Pancreas (tissue), 10 donors: Measurements from ENCODE around the gene VPS35L. TPM values are rescaled to one million over a fixed set of nuclear protein-coding genes. Genes with fewer than 3 reads are reported as not detected.
"Not testable (repeated sequence)": the region's sequence is repeated elsewhere in the genome, so short reads cannot be mapped to it uniquely, and the experiment has no call there.

Experiments
- ATAC-seq, 4 donors: fragments of 200-7000 bp; cut with Tn5 transposase; one replicate each; pipeline versions ENCODE4 v1.8.0 to v1.9.1; 2020; ENCODE audit warnings: mild to moderate bottlenecking in 4 of 4, moderate library complexity in 4 of 4
- DNase-seq, 6 donors: peaks; one replicate each; pipeline ENCODE4 v3.0.0-alpha.2; 2020
- FAIRE-seq: peaks from 2 replicates; lab custom pipeline; 2012; peaks lifted over from hg19 to GRCh38; lab: Jason Lieb, UNC
- H3K27ac ChIP-seq, 4 donors: fragments of 200-600 bp; sonication (generic); 1 replicate in 3 of 4; 2 replicates in 1 of 4; pipeline versions ENCODE4 v1.5.0 to v1.8.0; 2020
- H3K27me3 ChIP-seq, 4 donors: fragments of 200-600 bp; one replicate each; pipeline ENCODE4 v1.8.0; 2021
- H3K36me3 ChIP-seq, 3 donors: fragments of 200-600 bp; sonication (generic) in 1 of 3; one replicate each; pipeline versions ENCODE4 v1.5.0 to v1.8.0; 2020 to 2021
- H3K4me1 ChIP-seq, 3 donors: fragments of 200-600 bp; one replicate each; pipeline ENCODE4 v1.8.0; 2021
- H3K4me3 ChIP-seq, 4 donors: fragments of 200-600 bp; sonication (generic) in 2 of 4; one replicate each; pipeline versions ENCODE4 v1.5.0 to v1.8.0; 2020 to 2021
- H3K9me3 ChIP-seq, 4 donors: fragments of 200-600 bp; one replicate each; pipeline ENCODE4 v1.8.0; 2021
- WGBS, 2 donors: extraction: QIAGEN DNeasy Blood & Tissue Kit; methylation state at CpG; one replicate each; pipeline ENCODE4 v1.1.7; 2013; 5-methylcytosine and 5-hydroxymethylcytosine counted together
- intact Hi-C, 3 donors: fragments of 100-400 bp; cut with DNase I; formaldehyde crosslinking; loops; one replicate each; pipeline versions ENCODE4 v1.11.1 to v1.14.2; 2022
- polyA plus RNA-seq, 2 donors: library from polyadenylated mRNA; stranded (reverse); fragments of 200-250 nt; gene quantifications; one replicate each; pipeline ENCODE4 v1.2.3, GENCODE V29; 2013
- total RNA-seq, 6 donors: library from RNA; stranded (reverse); fragmentation: NEBNext Ultra II Directional in 4 of 6; extraction: Animal tissue kit (Norgen Biotek cat#: 25700) in 4 of 6; gene quantifications; one replicate each; pipeline versions ENCODE4 v1.2.1 to v1.2.4, GENCODE V29; 2021 to 2023
- TF ChIP-seq, protein P1 (sequence below), 4 donors: fragments of 200-600 bp; sonication (generic) in 3 of 4; IDR thresholded peaks; one replicate each; pipeline versions ENCODE4 v1.5.0 to v1.8.0; 2021; ENCODE audit warnings: antibody characterized with exemption in 4 of 4
- donor health status: healthy with polysubstance abuse.
- donor health status: DM: no; HTN: no; CAD: no; lungs with moderate emphysema.
- donor health status: DM: no; HTN: no; CAD: no.
- donor health status: control.
- donor health status: control.
- donor health status: Bipolar disorder and iron deficiency.
- donor health status: DM: yes; HTN: yes; CAD: no.
- donor health status: DM: no; HTN: no; CAD: no.
- donor health status: DM: no; HTN: no; CAD: no.
- donor health status: DM: yes; HTN: yes; CAD: no.

The VPS35L gene
- total and polyA plus RNA-seq, 8 donors, result 15.2 to 35.3 (median 22.3) TPM

DNA sequence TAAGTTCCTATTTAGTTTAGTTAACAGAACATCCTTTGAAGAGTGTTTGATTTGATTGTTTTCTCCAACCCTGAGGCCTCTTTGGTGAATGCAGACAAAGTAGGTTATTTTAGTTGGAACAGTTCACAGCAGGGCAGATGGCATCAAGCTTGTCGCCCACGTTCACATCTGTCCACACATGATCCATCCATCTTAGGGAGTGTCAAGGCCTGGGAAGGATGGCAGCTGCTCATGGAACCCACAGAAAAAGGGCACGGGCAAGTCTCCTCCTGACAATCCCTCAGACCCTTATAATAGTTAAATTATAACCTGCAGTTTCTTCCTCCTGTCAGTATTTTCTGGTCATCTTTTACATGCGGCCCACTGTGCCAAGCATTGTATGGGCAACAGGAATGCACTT lies 102.3 kb downstream of the VPS35L start:
- no peak for FAIRE-seq
- WGBS, 2 donors, result 60 to 63% methylated on average over 4 of the region's 4 CpGs
- Histone ChIP-seq H3K4me1 (no peaks in the 10 kb centered on the region), H3K36me3 (peaks cover 0 to 12% (median 6%) of the 10 kb centered on the region in 3 donors), H3K9me3 (no peaks in the 10 kb centered on the region), H3K27me3 (no peaks in the 10 kb centered on the region), H3K27ac (no peak overlapping the region), H3K4me3 (no peak overlapping the region)
- intact Hi-C loops, result no loop called here
- ATAC-seq, result no peak
- no peak for DNase-seq
- TF ChIP-seq, protein P1, sequence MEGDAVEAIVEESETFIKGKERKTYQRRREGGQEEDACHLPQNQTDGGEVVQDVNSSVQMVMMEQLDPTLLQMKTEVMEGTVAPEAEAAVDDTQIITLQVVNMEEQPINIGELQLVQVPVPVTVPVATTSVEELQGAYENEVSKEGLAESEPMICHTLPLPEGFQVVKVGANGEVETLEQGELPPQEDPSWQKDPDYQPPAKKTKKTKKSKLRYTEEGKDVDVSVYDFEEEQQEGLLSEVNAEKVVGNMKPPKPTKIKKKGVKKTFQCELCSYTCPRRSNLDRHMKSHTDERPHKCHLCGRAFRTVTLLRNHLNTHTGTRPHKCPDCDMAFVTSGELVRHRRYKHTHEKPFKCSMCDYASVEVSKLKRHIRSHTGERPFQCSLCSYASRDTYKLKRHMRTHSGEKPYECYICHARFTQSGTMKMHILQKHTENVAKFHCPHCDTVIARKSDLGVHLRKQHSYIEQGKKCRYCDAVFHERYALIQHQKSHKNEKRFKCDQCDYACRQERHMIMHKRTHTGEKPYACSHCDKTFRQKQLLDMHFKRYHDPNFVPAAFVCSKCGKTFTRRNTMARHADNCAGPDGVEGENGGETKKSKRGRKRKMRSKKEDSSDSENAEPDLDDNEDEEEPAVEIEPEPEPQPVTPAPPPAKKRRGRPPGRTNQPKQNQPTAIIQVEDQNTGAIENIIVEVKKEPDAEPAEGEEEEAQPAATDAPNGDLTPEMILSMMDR (IDR thresholded peaks at IDR 0.05), result no peak

DNA sequence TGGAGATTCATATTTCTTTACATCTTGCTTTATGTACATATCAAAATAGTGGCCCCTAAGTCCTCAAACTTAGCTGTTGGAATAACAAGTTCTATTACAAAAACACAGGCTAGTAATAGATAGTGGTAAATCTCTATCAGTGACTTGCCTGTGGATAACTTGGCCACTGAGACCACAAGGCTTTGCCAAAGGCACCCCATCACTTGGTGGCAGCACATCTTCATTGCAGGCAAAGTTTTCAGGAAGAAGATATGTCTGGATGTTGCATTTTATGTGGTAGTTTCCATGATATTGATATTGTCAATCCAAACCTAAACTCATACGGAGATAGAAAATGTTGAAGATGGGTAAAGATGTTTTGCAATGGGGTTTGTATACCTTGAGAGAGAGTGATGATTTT lies 104.1 kb downstream of the VPS35L start:
- Histone ChIP-seq H3K27ac (no peak overlapping the region), H3K4me3 (no peak overlapping the region), H3K9me3 (no peaks in the 10 kb centered on the region), H3K27me3 (no peaks in the 10 kb centered on the region), H3K4me1 (no peaks in the 10 kb centered on the region), H3K36me3 (no peaks in the 10 kb centered on the region)
- ATAC-seq (no peak), FAIRE-seq (no peak), DNase-seq (no peak)
- WGBS, 2 donors, result 91 to 94% methylated on average over 1 of the region's 1 CpG
- intact Hi-C loops, result no loop called here
- TF ChIP-seq, protein P1 (IDR thresholded peaks at IDR 0.05), result no peak

DNA sequence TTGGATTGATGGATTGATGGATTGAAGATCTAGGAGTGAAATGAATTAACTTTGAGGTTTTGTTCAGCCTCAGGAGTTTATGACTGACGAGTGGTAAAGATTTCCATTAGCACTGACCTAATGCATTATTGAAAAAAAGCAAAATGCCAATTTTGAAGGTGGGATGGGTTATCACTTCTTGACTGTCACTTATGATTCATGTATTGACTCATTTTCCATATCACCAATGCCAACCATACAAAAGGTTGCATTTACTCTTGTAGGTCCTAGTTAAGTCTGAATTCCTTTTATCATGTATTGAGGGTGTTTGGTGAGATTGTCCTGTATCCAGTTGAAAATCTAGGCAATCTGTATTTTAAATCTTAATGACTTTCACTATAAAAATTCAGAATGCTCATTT lies 104.9 kb downstream of the VPS35L start:
- FAIRE-seq, result no peak
- intact Hi-C loops, result no loop called here
- H3K9me3 ChIP-seq, result no peaks in the 10 kb centered on the region
- TF ChIP-seq, protein P1 (IDR thresholded peaks at IDR 0.05), result no peak
- H3K4me3 ChIP-seq, result no peak overlapping the region
- no peak for DNase-seq
- no peak overlapping the region for H3K27ac ChIP-seq
- H3K36me3 ChIP-seq, result no peaks in the 10 kb centered on the region
- H3K4me1 ChIP-seq, result no peaks in the 10 kb centered on the region
- ATAC-seq, result no peak
- no peaks in the 10 kb centered on the region for H3K27me3 ChIP-seq
- 80 to 87% methylated on average over 1 of the region's 1 CpG for WGBS, 2 donors

DNA sequence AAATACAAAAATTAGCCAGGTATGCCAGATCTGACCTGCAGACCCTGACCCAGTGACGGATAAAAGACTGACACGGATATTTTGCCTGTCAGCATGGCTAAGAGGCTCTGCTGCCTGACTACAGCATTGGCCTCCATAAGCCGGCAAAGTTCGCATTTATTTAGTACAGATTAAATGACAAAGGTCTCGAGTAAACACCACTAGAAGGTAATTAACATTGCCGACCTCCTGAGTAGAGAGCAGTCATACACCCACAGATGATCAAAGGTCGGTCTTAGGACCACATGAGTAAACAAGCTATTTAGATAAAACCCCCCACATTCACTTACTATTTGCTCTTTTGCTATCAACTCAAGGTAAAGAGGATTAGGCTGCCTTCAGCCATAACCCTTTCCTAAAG lies 106.8 kb downstream of the VPS35L start:
- ATAC-seq (no peak), DNase-seq (no peak), FAIRE-seq (no peak)
- intact Hi-C loops, result no loop called here
- H3K4me1 ChIP-seq, result no peaks in the 10 kb centered on the region
- 91 to 93% methylated on average over 7 of the region's 7 CpGs for WGBS, 2 donors
- H3K27me3 ChIP-seq, result no peaks in the 10 kb centered on the region
- TF ChIP-seq, protein P1 (IDR thresholded peaks at IDR 0.05), result no peak
- H3K36me3 ChIP-seq, result no peaks in the 10 kb centered on the region
- no peak overlapping the region for H3K4me3 ChIP-seq
- H3K27ac ChIP-seq, result no peak overlapping the region
- H3K9me3 ChIP-seq, result no peaks in the 10 kb centered on the region

DNA sequence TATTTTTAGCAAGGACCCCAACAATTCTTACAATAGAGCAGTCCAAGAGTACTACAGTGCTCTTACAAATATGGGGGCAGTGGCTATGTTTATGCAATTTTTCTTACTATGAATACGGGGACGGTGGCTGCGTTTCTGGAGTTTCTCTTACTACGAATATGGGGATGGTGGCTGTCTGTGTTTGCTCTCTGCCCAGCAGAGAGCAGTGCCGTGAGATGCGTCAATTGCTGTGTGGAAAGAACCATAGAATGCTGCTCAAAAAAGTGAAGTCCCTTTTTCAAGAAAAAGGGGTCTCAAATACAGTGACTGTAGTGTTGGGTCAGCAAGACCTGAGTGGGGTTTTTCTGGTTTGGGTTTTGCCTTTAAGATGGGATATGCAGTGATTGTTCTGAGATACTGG lies 108.7 kb downstream of the VPS35L start:
- 96 to 98% methylated on average over 6 of the region's 6 CpGs for WGBS, 2 donors
- no peaks in the 10 kb centered on the region for H3K27me3 ChIP-seq
- ATAC-seq (no peak), FAIRE-seq (no peak), DNase-seq (no peak)
- H3K4me1 ChIP-seq, result no peaks in the 10 kb centered on the region
- TF ChIP-seq, protein P1 (IDR thresholded peaks at IDR 0.05), result no peak
- H3K4me3 ChIP-seq, result no peak overlapping the region
- intact Hi-C loops, result no loop called here
- no peak overlapping the region for H3K27ac ChIP-seq
- H3K9me3 ChIP-seq, result no peaks in the 10 kb centered on the region
- peaks cover 0 to 6% (median 0%) of the 10 kb centered on the region in 3 donors for H3K36me3 ChIP-seq

DNA sequence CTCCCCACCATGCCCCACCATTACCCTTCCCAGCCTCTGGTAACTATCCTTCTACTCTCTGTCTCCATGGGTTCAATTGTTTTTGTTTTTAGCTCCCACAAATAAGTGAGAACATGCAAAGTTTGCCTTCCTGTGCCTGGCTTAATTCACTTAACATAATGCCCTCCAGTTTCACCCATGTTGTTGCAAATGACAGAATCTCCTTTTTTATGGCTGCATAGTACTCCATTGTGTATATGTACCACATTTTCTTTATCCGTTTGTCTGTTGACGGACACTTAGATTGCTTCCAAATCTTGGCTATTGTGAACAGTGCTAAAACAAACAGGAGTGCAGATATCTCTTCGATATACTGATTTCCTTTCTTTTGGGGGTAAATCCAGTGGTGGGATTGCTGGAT lies 109.8 kb downstream of the VPS35L start:
- ATAC-seq, intact Hi-C loops, H3K4me3 ChIP-seq, DNase-seq, H3K9me3 ChIP-seq, H3K27me3 ChIP-seq, FAIRE-seq, H3K27ac ChIP-seq, H3K4me1 ChIP-seq: not testable (repeated sequence)
- 97 to 98% methylated on average over 3 of the region's 3 CpGs for WGBS, 2 donors
- H3K36me3 ChIP-seq, result peaks cover 0 to 10% (median 0%) of the 10 kb centered on the region in 3 donors
